Stomach (tissue), 9 donors: ENCODE results near the gene TBC1D4. TPM values are rescaled to one million over a fixed set of nuclear protein-coding genes. Genes with fewer than 3 reads are reported as not detected.

Experiments
- DNase-seq, 2 donors: peaks; one replicate each; pipeline versions ENCODE4 v3.0.0 to v3.0.0-alpha.2; 2013 to 2019
- H3K27ac ChIP-seq, 5 donors: fragments of 200-600 bp in 4 of 5; sonication (generic) in 4 of 5; one replicate each; pipeline ENCODE4 v1.5.1; 2013 to 2019; ENCODE audit warnings: mild to moderate bottlenecking in 1 of 5, moderate library complexity in 1 of 5
- H3K27me3 ChIP-seq, 3 donors: fragments of 200-600 bp; sonication (generic); one replicate each; pipeline ENCODE4 v1.5.1; 2017 to 2019; ENCODE audit warnings: mixed run types in 1 of 3
- H3K36me3 ChIP-seq, 4 donors: fragments of 200-600 bp; sonication (generic); 1 replicate in 3 of 4; 2 replicates in 1 of 4; pipeline ENCODE4 v1.5.1; 2016 to 2019
- H3K4me1 ChIP-seq, 4 donors: fragments of 200-600 bp; sonication (generic); one replicate each; pipeline ENCODE4 v1.5.1; 2016 to 2019
- H3K4me3 ChIP-seq, 4 donors: fragments of 200-600 bp; sonication (generic) in 3 of 4; one replicate each; pipeline ENCODE4 v1.5.1; 2016 to 2019; ENCODE audit warnings: mild to moderate bottlenecking in 1 of 4
- H3K9me3 ChIP-seq, 4 donors: fragments of 200-600 bp; sonication (generic); one replicate each; pipeline ENCODE4 v1.5.1; 2016 to 2019
- CTCF ChIP-seq, 7 experiments: fragments of 450-650 bp in 4 of 7; fragments of 200-600 bp in 3 of 7; sonication (generic) in 3 of 7; IDR thresholded peaks; one replicate each; pipeline ENCODE4 v1.5.1; 2016 to 2019; ENCODE audit warnings: antibody characterized with exemption in 7 of 7, control low read depth in 2 of 7, mild to moderate bottlenecking in 1 of 7
- EP300 ChIP-seq: sonication (generic); formaldehyde crosslinking; IDR thresholded peaks from one replicate; pipeline ENCODE4 v1.6.1; 2017; ENCODE audit warnings: antibody characterized with exemption
- POLR2A ChIP-seq, 4 donors: fragments of 450-650 bp; IDR thresholded peaks; one replicate each; pipeline ENCODE4 v1.6.1; 2016; ENCODE audit warnings: antibody characterized with exemption in 4 of 4, control low read depth in 2 of 4, mild to moderate bottlenecking in 1 of 4, moderate library complexity in 1 of 4
- POLR2AphosphoS5 ChIP-seq, 3 donors: sonication (generic); formaldehyde crosslinking; IDR thresholded peaks; one replicate each; pipeline ENCODE4 v1.6.1; 2016; ENCODE audit warnings: antibody characterized with exemption in 3 of 3
- WGBS, 5 donors: extraction: QIAGEN DNeasy Blood & Tissue Kit in 3 of 5; methylation state at CpG; one replicate each; pipeline versions ENCODE4 v1.1.5 to v1.1.7; 2013 to 2018; 5-methylcytosine and 5-hydroxymethylcytosine counted together
- intact Hi-C: fragments of 100-400 bp; cut with DNase I; formaldehyde crosslinking; loops from one replicate; pipeline ENCODE4 v1.15.1; 2023; ENCODE audit warnings: low total_unique reads
- polyA plus RNA-seq, 3 donors: library from polyadenylated mRNA; stranded (reverse); fragments of 200-250 nt; gene quantifications; one replicate each; pipeline ENCODE4 v1.2.3, GENCODE V29; 2013
- total RNA-seq, 5 donors: library from RNA; depleted of rRNA; stranded (reverse); fragments of >200 nt; gene quantifications; one replicate each; pipeline versions ENCODE4 v1.1.0 to v1.2.3, GENCODE V29; 2014 to 2016
- donor health status: healthy with polysubstance abuse.
- donor health status: Bipolar disorder and iron deficiency.
- donor health status: healthy.

The TBC1D4 gene
- total and polyA plus RNA-seq, 8 donors: 4.9 to 47.8 (median 27.3) TPM

DNA sequence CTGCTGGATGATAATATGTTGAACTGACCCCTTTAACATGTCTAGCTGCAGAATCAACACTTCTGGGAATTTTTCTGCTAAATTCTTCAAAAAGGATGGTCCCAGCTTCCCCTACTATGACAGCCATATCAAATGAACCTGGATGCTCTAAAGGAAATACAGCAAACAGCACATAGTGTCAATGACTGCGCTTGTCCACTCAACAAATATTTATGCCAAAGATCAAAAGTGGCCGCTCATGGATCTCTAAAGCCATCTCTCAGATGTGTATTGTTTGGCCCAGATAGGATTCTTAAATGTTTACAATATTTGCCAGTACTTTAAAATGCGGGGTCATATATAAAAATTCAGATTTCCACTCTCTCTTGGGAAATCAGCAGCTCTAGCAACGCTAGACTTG lies 3.3 kb downstream of the TBC1D4 start:
- no peak for TF ChIP-seq POLR2A (IDR thresholded peaks at IDR 0.05)
- TF ChIP-seq CTCF (IDR thresholded peaks at IDR 0.05): no peak
- no peak for TF ChIP-seq POLR2AphosphoS5 (IDR thresholded peaks at IDR 0.05)
- TF ChIP-seq EP300: no peak
- Histone ChIP-seq H3K4me1 (peaks cover 7 to 47% (median 26%) of the 10 kb centered on the region in 4 donors), H3K4me3 (no peak overlapping the region), H3K36me3 (no peaks in the 10 kb centered on the region), H3K9me3 (no peaks in the 10 kb centered on the region), H3K27me3 (peaks cover 0 to 14% (median 0%) of the 10 kb centered on the region in 3 donors), H3K27ac (no peak overlapping the region)
- intact Hi-C loops: no loop called here
- DNase-seq: no peak
- WGBS, 5 donors: 90 to 96% (median 91%) methylated on average over 4 of the region's 4 CpGs

GRCh38 chr13:75474956-75475355 lies 7.0 kb downstream of the TBC1D4 start:
- H3K27ac ChIP-seq: no peak overlapping the region
- no peaks in the 10 kb centered on the region for H3K27me3 ChIP-seq
- intact Hi-C loops: no loop called here
- H3K4me1 ChIP-seq: peaks cover 0 to 40% (median 19%) of the 10 kb centered on the region in 4 donors
- no peaks in the 10 kb centered on the region for H3K36me3 ChIP-seq
- TF ChIP-seq EP300 (no peak), CTCF (IDR thresholded peaks at IDR 0.05) (no peak), POLR2A (IDR thresholded peaks at IDR 0.05) (no peak), POLR2AphosphoS5 (IDR thresholded peaks at IDR 0.05) (no peak)
- WGBS, 5 donors: 49 to 64% (median 60%) methylated on average over 2 of the region's 2 CpGs
- no peak for DNase-seq
- no peaks in the 10 kb centered on the region for H3K9me3 ChIP-seq
- no peak overlapping the region for H3K4me3 ChIP-seq

DNA sequence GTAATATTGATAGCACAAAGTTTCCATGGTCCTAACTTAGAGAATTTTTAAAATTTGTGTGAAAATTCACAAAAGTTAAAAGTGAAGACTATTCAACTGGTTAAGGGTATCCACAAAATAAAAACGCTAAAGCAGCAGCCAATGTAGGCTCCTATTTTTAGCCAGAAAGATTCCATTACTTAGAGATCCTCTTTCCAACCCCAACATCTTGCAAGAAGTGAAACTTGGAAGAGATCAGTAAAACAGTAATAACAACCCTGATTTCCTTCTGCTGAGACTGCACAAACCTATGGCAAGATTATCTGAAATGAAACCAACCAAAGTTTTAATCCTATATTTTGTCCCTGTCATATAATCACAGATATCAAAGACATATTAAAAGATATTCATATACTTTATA lies 8.5 kb downstream of the TBC1D4 start:
- TF ChIP-seq CTCF (IDR thresholded peaks at IDR 0.05) (no peak), POLR2AphosphoS5 (IDR thresholded peaks at IDR 0.05) (no peak), EP300 (no peak), POLR2A (IDR thresholded peaks at IDR 0.05) (no peak)

DNA sequence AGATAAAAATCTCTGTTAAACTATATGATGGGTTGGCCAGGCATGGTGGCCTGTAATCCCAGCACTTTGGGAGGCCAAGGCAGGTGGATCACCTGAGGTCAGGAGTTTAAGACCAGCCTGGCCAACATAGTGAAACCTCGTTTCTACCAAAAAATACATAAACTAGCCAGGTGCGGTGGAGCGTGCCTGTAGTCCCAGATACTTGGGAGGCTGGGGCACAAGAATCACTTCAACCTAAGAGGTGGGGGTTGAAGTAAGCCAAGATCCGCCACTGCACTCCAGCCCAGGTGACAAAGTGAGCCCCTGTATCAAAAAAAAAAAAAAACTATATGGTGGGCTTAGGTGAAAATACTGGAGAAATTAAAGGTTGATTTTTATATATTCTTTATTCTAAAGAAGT lies 11.3 kb downstream of the TBC1D4 start:
- Histone ChIP-seq H3K27me3 (no peaks in the 10 kb centered on the region), H3K27ac (no peak overlapping the region), H3K4me3 (no peak overlapping the region), H3K36me3 (no peaks in the 10 kb centered on the region), H3K9me3 (no peaks in the 10 kb centered on the region), H3K4me1 (peaks cover 0 to 47% (median 14%) of the 10 kb centered on the region in 4 donors)
- TF ChIP-seq CTCF (IDR thresholded peaks at IDR 0.05) (no peak), POLR2A (IDR thresholded peaks at IDR 0.05) (no peak), EP300 (no peak), POLR2AphosphoS5 (IDR thresholded peaks at IDR 0.05) (no peak)
- intact Hi-C loops: no loop called here
- WGBS, 5 donors: 84 to 98% (median 96%) methylated on average over 4 of the region's 4 CpGs
- no peak for DNase-seq

More for the DNA sequence above, 8.5 kb downstream of the TBC1D4 start:
- peak in 1 of 2 donors; percentile 41 for DNase-seq
- no peaks in the 10 kb centered on the region for H3K27me3 ChIP-seq
- H3K4me3 ChIP-seq: no peak overlapping the region
- H3K27ac ChIP-seq: no peak overlapping the region
- no peaks in the 10 kb centered on the region for H3K36me3 ChIP-seq
- peaks cover 0 to 34% (median 12%) of the 10 kb centered on the region in 4 donors for H3K4me1 ChIP-seq
- 41 to 53% (median 44%) methylated on average over 1 of the region's 1 CpG for WGBS, 5 donors
- intact Hi-C loops: no loop called here
- H3K9me3 ChIP-seq: no peaks in the 10 kb centered on the region
